Left lobe of liver (tissue), 2 donors: ENCODE data around the gene KRTAP5-11. TPM values are rescaled to one million over a fixed set of nuclear protein-coding genes. Genes with fewer than 3 reads are reported as not detected.
A peak's percentile ranks its signal among the peaks of the same experiment; 100 is the strongest.
"Not testable (repeated sequence)": the region's sequence is repeated elsewhere in the genome, so short reads cannot be mapped to it uniquely, and the experiment has no call there.

Source experiments
- ATAC-seq: fragments of 200-7000 bp; cut with Tn5 transposase; one replicate; pipeline ENCODE4 v1.9.1; 2020; ENCODE audit warnings: mild to moderate bottlenecking, moderate library complexity
- DNase-seq: peaks from one replicate; pipeline ENCODE4 v3.0.0-alpha.2; 2020; ENCODE audit warnings: low spot score
- total RNA-seq: library from RNA; stranded (reverse); gene quantifications from one replicate; pipeline ENCODE4 v1.2.1, GENCODE V29; 2021
- donor health status: DM: no; HTN: no; CAD: no; lungs with moderate emphysema.
- donor health status: DM: no; HTN: yes; CAD: no.

Gene KRTAP5-11
- total RNA-seq, 1 donor from 2014 or later = not detected

GRCh38 chr11:71582969-71583368 is 294 bp upstream of the KRTAP5-11 start:
- ATAC-seq, DNase-seq: not testable (repeated sequence)

- ATAC-seq = no peak
- no peak for DNase-seq
Measured at GRCh38 chr11:71581826-71582225, 849 bp downstream of the KRTAP5-11 start.

GRCh38 chr11:71580057-71581003 is 2.3 kb downstream of the KRTAP5-11 start:
- ATAC-seq = peak; percentile 98
- DNase-seq = peak; percentile 71

- ATAC-seq, DNase-seq: not testable (repeated sequence)
Measured at GRCh38 chr11:71579513-71579912, 3.2 kb downstream of the KRTAP5-11 start.

GRCh38 chr11:71577469-71578004 is 5.1 kb downstream of the KRTAP5-11 start:
- no peak for ATAC-seq
- DNase-seq = no peak

- ATAC-seq, DNase-seq: not testable (repeated sequence)
Measured at GRCh38 chr11:71576688-71577465, 5.8 kb downstream of the KRTAP5-11 start.

GRCh38 chr11:71575723-71576424 is 6.8 kb downstream of the KRTAP5-11 start:
- ATAC-seq (no peak), DNase-seq (no peak)

GRCh38 chr11:71574418-71574817 is 8.3 kb downstream of the KRTAP5-11 start:
- no peak for ATAC-seq

GRCh38 chr11:71572811-71573210 is 9.9 kb downstream of the KRTAP5-11 start:
- ATAC-seq (no peak), DNase-seq (no peak)

More at GRCh38 chr11:71574418-71574817, 8.3 kb downstream of the KRTAP5-11 start:
- no peak for DNase-seq

GRCh38 chr11:71571101-71571850 is 11.4 kb downstream of the KRTAP5-11 start:
- DNase-seq, ATAC-seq: not testable (repeated sequence)

GRCh38 chr11:71568704-71569349 is 13.8 kb downstream of the KRTAP5-11 start:
- peak; percentile 57 for ATAC-seq
- DNase-seq = no peak

GRCh38 chr11:71567633-71568032 is 15.0 kb downstream of the KRTAP5-11 start:
- ATAC-seq, DNase-seq: not testable (repeated sequence)

- not testable (repeated sequence) for DNase-seq, ATAC-seq
Measured at GRCh38 chr11:71566626-71567599, 15.8 kb downstream of the KRTAP5-11 start.

GRCh38 chr11:71566081-71566620 is 16.5 kb downstream of the KRTAP5-11 start:
- no peak for ATAC-seq
- no peak for DNase-seq

GRCh38 chr11:71565263-71565662 is 17.4 kb downstream of the KRTAP5-11 start, which contains the start of gene KRTAP5-10:
Gene KRTAP5-10, plus strand, starts transcription at chr11:71565563. Its CDS starts 25 bp downstream, at chr11:71565588.
- ATAC-seq (no peak), DNase-seq (no peak)

GRCh38 chr11:71564430-71564829 is 18.2 kb downstream of the KRTAP5-11 start:
- DNase-seq (no peak), ATAC-seq (peak; percentile 26)

- ATAC-seq (peak; percentile 94), DNase-seq (peak; percentile 52)
Measured at GRCh38 chr11:71563406-71563805, 19.3 kb downstream of the KRTAP5-11 start.

GRCh38 chr11:71562120-71562519 is 20.6 kb downstream of the KRTAP5-11 start:
- no peak for DNase-seq
- ATAC-seq = no peak
